Mesenchymal stem cell (in vitro differentiated cells and primary cell): ENCODE results near the gene CREBL2. TPM values are rescaled to one million over a fixed set of nuclear protein-coding genes. Genes with fewer than 3 reads are reported as not detected.

Experiments
- DNase-seq: peaks from one replicate; pipeline ENCODE4 v3.0.0-alpha.2; 2013
- H2AFZ ChIP-seq: one replicate; pipeline ENCODE4 v1.6.1; 2013; ENCODE audit warnings: low read depth, mild to moderate bottlenecking, control low read depth, inconsistent platforms, low read length, moderate library complexity
- H2AK5ac ChIP-seq: 2 replicates; pipeline ENCODE4 v1.6.1; 2013; ENCODE audit warnings: low read length, moderate library complexity, mild to moderate bottlenecking, inconsistent platforms; ENCODE audit not compliant: severe bottlenecking
- H2BK120ac ChIP-seq: one replicate; pipeline ENCODE4 v1.6.1; 2013; ENCODE audit warnings: low read depth, mild to moderate bottlenecking, inconsistent platforms, low read length, moderate library complexity
- H2BK12ac ChIP-seq, 2 experiments: one replicate each; pipeline ENCODE4 v1.6.1; 2013; ENCODE audit warnings: inconsistent platforms in 2 of 2, low read length in 2 of 2, mild to moderate bottlenecking in 2 of 2, moderate library complexity in 2 of 2, control low read depth in 1 of 2
- H2BK15ac ChIP-seq: one replicate; pipeline ENCODE4 v1.6.1; 2013; ENCODE audit warnings: mild to moderate bottlenecking, low read depth, inconsistent platforms; ENCODE audit not compliant: poor library complexity, severe bottlenecking
- H2BK5ac ChIP-seq: 2 replicates; pipeline ENCODE4 v1.6.1; 2013; ENCODE audit warnings: low read depth, mild to moderate bottlenecking, low read length, control low read depth, inconsistent platforms; ENCODE audit not compliant: poor library complexity, severe bottlenecking
- H3K14ac ChIP-seq, 2 experiments: one replicate each; pipeline ENCODE4 v1.6.1; 2013; ENCODE audit warnings: inconsistent platforms in 2 of 2, low read length in 2 of 2, control low read depth in 1 of 2, mild to moderate bottlenecking in 1 of 2, moderate library complexity in 1 of 2
- H3K18ac ChIP-seq, 2 experiments: one replicate each; pipeline ENCODE4 v1.6.1; 2013; ENCODE audit warnings: inconsistent platforms in 2 of 2, low read length in 2 of 2, control low read depth in 1 of 2, low read depth in 1 of 2, mild to moderate bottlenecking in 1 of 2
- H3K23ac ChIP-seq, 2 experiments: one replicate each; pipeline ENCODE4 v1.6.1; 2013; ENCODE audit warnings: inconsistent platforms in 2 of 2, low read length in 2 of 2, mild to moderate bottlenecking in 2 of 2, moderate library complexity in 2 of 2, control low read depth in 1 of 2
- H3K27ac ChIP-seq: 2 replicates; pipeline ENCODE4 v1.5.1; 2013; ENCODE audit warnings: mild to moderate bottlenecking, moderate library complexity, low read length, control low read depth, inconsistent platforms; ENCODE audit not compliant: poor library complexity, severe bottlenecking
- H3K27me3 ChIP-seq, 2 experiments: 2 replicates each; pipeline versions ENCODE4 v1.6.1 to v1.7.0; 2013; ENCODE audit warnings: low read length in 2 of 2, mild to moderate bottlenecking in 2 of 2, moderate library complexity in 2 of 2, control low read depth in 1 of 2, inconsistent platforms in 1 of 2; ENCODE audit not compliant: control insufficient read depth in 1 of 2, insufficient read depth in 1 of 2
- H3K36me3 ChIP-seq, 2 experiments: 2 replicates each; pipeline versions ENCODE4 v1.6.1 to v1.7.0; 2013; ENCODE audit warnings: low read length in 2 of 2, control low read depth in 1 of 2, inconsistent platforms in 1 of 2, low read depth in 1 of 2, mild to moderate bottlenecking in 1 of 2; ENCODE audit not compliant: insufficient read depth in 2 of 2, control insufficient read depth in 1 of 2
- H3K4ac ChIP-seq, 2 experiments: one replicate each; pipeline ENCODE4 v1.6.1; 2013; ENCODE audit warnings: inconsistent platforms in 2 of 2, low read length in 2 of 2, mild to moderate bottlenecking in 2 of 2, moderate library complexity in 2 of 2, control low read depth in 1 of 2, low read depth in 1 of 2
- H3K4me1 ChIP-seq: 2 replicates; pipeline ENCODE4 v1.6.1; 2013; ENCODE audit warnings: low read depth, low read length, control low read depth; ENCODE audit not compliant: control insufficient read depth, insufficient read depth
- H3K4me2 ChIP-seq: 2 replicates; pipeline ENCODE4 v1.6.1; 2013; ENCODE audit warnings: low read length, mild to moderate bottlenecking, inconsistent platforms; ENCODE audit not compliant: poor library complexity, severe bottlenecking
- H3K4me3 ChIP-seq, 2 experiments: 2 replicates each; pipeline versions ENCODE4 v1.5.1 to v1.7.0; 2013; ENCODE audit warnings: low read length in 2 of 2, mild to moderate bottlenecking in 2 of 2, control low read depth in 1 of 2, low read depth in 1 of 2; ENCODE audit not compliant: insufficient read depth in 1 of 2
- H3K79me1 ChIP-seq: replicated peaks from 2 replicates; pipeline ENCODE4 v1.6.1; 2013; ENCODE audit warnings: mild to moderate bottlenecking, control low read depth, low read length, inconsistent platforms; ENCODE audit not compliant: poor library complexity, severe bottlenecking
- H3K9ac ChIP-seq: 2 replicates; pipeline ENCODE4 v1.7.0; 2013; ENCODE audit warnings: mild to moderate bottlenecking, low read length, moderate library complexity
- H3K9me3 ChIP-seq: 2 replicates; pipeline ENCODE4 v1.7.0; 2013; ENCODE audit warnings: mild to moderate bottlenecking, low read length; ENCODE audit not compliant: control insufficient read depth
- H4K8ac ChIP-seq: one replicate; pipeline ENCODE4 v1.6.1; 2013; ENCODE audit warnings: inconsistent platforms, mild to moderate bottlenecking, low read length, moderate library complexity
- H4K91ac ChIP-seq: one replicate; pipeline ENCODE4 v1.6.1; 2013; ENCODE audit warnings: mild to moderate bottlenecking, low read length, inconsistent platforms
- WGBS: methylation state at CpG from one replicate; pipeline ENCODE4 v1.1.7; 2013; ENCODE audit warnings: mixed read lengths; 5-methylcytosine and 5-hydroxymethylcytosine counted together
- polyA plus RNA-seq, 2 experiments: library from polyadenylated mRNA; stranded (reverse); fragments of 200-250 nt; gene quantifications; one replicate each; pipeline ENCODE4 v1.2.3, GENCODE V29; 2013

CREBL2 gene
- polyA plus RNA-seq (2013, experiment 1 of 2), result 18.3 TPM
- polyA plus RNA-seq (2013, experiment 2 of 2), result 19.9 TPM

DNA sequence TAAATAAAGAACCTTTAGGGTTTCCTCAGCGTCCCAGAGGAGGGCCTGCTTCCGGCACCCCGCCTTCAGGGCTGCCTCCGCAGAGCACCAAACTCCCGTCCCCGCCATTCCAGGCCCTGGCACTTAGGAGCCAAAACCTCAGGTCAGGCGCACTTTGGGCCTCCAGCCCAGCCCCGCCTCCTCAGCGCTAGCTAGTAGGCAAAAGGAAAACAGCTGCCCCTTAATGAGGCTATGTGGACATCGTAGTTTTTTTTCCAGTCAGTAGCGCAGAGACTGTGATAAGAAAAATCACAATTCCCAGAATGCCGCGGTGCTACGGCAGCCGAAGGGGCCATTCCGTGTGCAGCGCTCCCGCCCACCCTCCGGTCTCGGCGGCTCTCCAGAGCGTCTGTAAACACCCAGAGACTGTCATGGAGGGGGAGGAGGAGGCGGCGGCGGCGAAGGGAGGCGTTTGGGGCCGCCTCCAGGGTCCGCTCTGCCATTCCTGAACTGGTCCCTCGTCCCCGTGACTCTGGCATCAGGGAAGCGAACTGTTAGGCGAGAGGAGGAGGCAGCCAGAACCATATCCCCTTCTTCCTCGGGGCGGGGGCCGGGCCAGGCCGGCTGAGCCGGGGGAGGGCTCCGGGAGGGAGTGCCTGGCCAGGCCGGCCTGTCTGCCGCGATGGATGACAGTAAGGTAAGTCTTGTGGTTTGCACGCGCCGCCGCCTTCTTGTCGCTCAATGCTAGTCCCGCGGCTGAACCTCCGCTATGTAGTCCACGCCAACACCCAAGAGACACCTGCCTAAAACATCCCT, at the start of gene CREBL2:
Gene CREBL2 (plus strand): TSS at position 365 of the 795 bp plus-strand sequence. CDS start 297 bp downstream, at position 662.
- Histone ChIP-seq H3K9ac (peak within 1 kb of the TSS; percentile 90), H2AK5ac (no peak within 1 kb of the TSS), H2BK5ac (no peak within 1 kb of the TSS), H3K4me2 (peak within 1 kb of the TSS; percentile 74), H3K4me1 (peaks cover 4% of the 10 kb centered on the region), H3K9me3 (no peaks in the 10 kb centered on the region), H2BK120ac (peak within 1 kb of the TSS; percentile 64), H2BK15ac (peak within 1 kb of the TSS; percentile 78), H2BK12ac (peak within 1 kb of the TSS in 1 of 2 experiments; percentile 73), H3K27ac (peak within 1 kb of the TSS; percentile 88), H3K4me3 (peak within 1 kb of the TSS; percentile 74 to 96), H4K8ac (peak within 1 kb of the TSS; percentile 87), H4K91ac (peak within 1 kb of the TSS; percentile 40), H3K14ac (peak within 1 kb of the TSS in 1 of 2 experiments; percentile 90), H3K4ac (peak within 1 kb of the TSS in 1 of 2 experiments; percentile 96), H3K18ac (peak within 1 kb of the TSS; percentile 82 to 96), H3K23ac (peak within 1 kb of the TSS in 1 of 2 experiments; percentile 85), H3K27me3 (no peaks in the 10 kb centered on the region), H2AFZ (peak within 1 kb of the TSS; percentile 83), H3K79me1 (peaks cover 15% of the 10 kb centered on the region), H3K36me3 (peaks cover 0 to 10% of the 10 kb centered on the region in 2 experiments)
- peak; percentile 98 for DNase-seq
- WGBS, result under 1% methylated on average over 51 of the region's 51 CpGs

GRCh38 chr12:12562016-12562483, 49.6 kb upstream of the CREBL2 start:
- H3K18ac ChIP-seq, result peak overlapping the region; percentile 41 to 98
- H2AFZ ChIP-seq, result peak overlapping the region; percentile 33
- 0% methylated on average over 14 of the region's 45 CpGs for WGBS
- peak overlapping the region; percentile 84 for H3K27ac ChIP-seq
- no peak overlapping the region for H3K23ac ChIP-seq
- peak overlapping the region; percentile 94 for H2BK15ac ChIP-seq
- H2BK5ac ChIP-seq, result peak overlapping the region; percentile 89
- no peaks in the 10 kb centered on the region for H3K4me1 ChIP-seq
- peak overlapping the region; percentile 89 for H2BK120ac ChIP-seq
- H3K4ac ChIP-seq, result peak overlapping the region; percentile 75 to 92
- H2AK5ac ChIP-seq, result no peak overlapping the region
- peaks cover 8% of the 10 kb centered on the region for H3K79me1 ChIP-seq
- H3K9me3 ChIP-seq, result peaks cover 2% of the 10 kb centered on the region
- H4K91ac ChIP-seq, result peak overlapping the region; percentile 92
- H4K8ac ChIP-seq, result peak overlapping the region; percentile 85
- peak overlapping the region; percentile 99 for H3K4me2 ChIP-seq
- peak; percentile 58 for DNase-seq
- H3K9ac ChIP-seq, result peak overlapping the region; percentile 97
- peak overlapping the region; percentile 88 to 89 for H3K4me3 ChIP-seq
- peak overlapping the region in 1 of 2 experiments; percentile 77 for H2BK12ac ChIP-seq
- no peaks in the 10 kb centered on the region for H3K36me3 ChIP-seq
- H3K14ac ChIP-seq, result peak overlapping the region in 1 of 2 experiments; percentile 65
- no peaks in the 10 kb centered on the region for H3K27me3 ChIP-seq

- DNase-seq, result peak; percentile 98
- Histone ChIP-seq H3K9me3 (peaks cover 9% of the 10 kb centered on the region), H2BK5ac (peak within 1 kb of the TSS; percentile 89), H4K91ac (peak within 1 kb of the TSS; percentile 92), H3K4ac (peak within 1 kb of the TSS; percentile 75 to 92), H2AFZ (peak within 1 kb of the TSS; percentile 33), H3K79me1 (peaks cover 7% of the 10 kb centered on the region), H2BK120ac (peak within 1 kb of the TSS; percentile 89), H4K8ac (peak within 1 kb of the TSS; percentile 92), H3K4me2 (peak within 1 kb of the TSS; percentile 99), H3K4me3 (peak within 1 kb of the TSS; percentile 88 to 89), H3K36me3 (no peaks in the 10 kb centered on the region), H3K27me3 (no peaks in the 10 kb centered on the region), H3K9ac (peak within 1 kb of the TSS; percentile 97), H3K14ac (peak within 1 kb of the TSS; percentile 36 to 65), H3K4me1 (no peaks in the 10 kb centered on the region), H2AK5ac (no peak within 1 kb of the TSS), H3K27ac (peak within 1 kb of the TSS; percentile 84), H3K23ac (no peak within 1 kb of the TSS), H2BK15ac (peak within 1 kb of the TSS; percentile 94), H2BK12ac (peak within 1 kb of the TSS in 1 of 2 experiments; percentile 77), H3K18ac (peak within 1 kb of the TSS; percentile 41 to 98)
- WGBS, result under 1% methylated on average over 46 of the region's 59 CpGs
Measured at GRCh38 chr12:12562585-12563261, 49.0 kb upstream of the CREBL2 start, which contains the start of gene DUSP16. Gene DUSP16 (minus strand): TSS chr12:12562863. CDS start chr12:12521098, 41,765 bp downstream.
